ENCODE results near the gene USP47. TPM values are rescaled to one million over a fixed set of nuclear protein-coding genes. Genes with fewer than 3 reads are reported as not detected.

USP47 gene
- total and polyA plus RNA-seq, 2 of the 8 experiments (the other 6 are each of a cell fraction or from before 2014, with no cell fraction given): 4.2 to 21.3 TPM

DNA sequence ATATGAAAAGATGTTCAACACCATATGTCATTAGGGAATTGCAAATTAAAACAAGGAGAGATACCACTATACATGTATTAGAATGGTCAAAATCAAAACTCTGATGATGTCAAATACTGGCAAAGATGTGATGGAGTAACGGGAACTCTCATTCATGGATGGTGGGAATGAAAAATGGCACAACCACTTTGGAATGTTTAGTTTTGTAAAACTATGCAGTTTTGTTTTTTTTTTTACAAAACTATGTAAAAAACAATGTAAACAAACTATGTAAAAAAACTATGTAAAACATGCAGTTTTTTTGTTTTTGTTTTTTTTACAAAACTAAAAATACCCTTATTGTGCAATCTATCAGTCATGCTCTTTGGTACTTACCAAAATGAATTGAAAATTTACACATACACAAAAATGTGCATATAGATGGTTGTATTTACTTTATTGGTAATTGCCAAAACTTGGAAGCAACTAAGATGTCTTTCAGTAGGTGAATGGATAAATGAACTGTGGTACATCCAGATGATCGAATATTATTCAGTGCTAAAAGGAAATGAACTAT, 5.0 kb upstream of the USP47 start:
- no peaks in the 10 kb centered on the region for H3K36me3 ChIP-seq (ENCODE audit: control insufficient read depth in 2 of 4, insufficient read depth in 4 of 4, low read length in 3 of 4)
- no peak overlapping the region for H2BK120ac ChIP-seq (replicated peaks; ENCODE audit: low read depth, low read length)
- H3K4me1 ChIP-seq (replicated peaks in 1 of 4; ENCODE audit: control insufficient read depth in 3 of 4, insufficient read depth in 4 of 4, low read length in 3 of 4): no peaks in the 10 kb centered on the region; a peak in 1 of 7 replicates
- no peak overlapping the region for H3K4ac ChIP-seq (replicated peaks; ENCODE audit: insufficient read length, low read depth, low read length)
- H3K79me1 ChIP-seq (ENCODE audit: low read depth, low read length): no peaks in the 10 kb centered on the region
- H2BK20ac ChIP-seq (ENCODE audit: low read length): no peak overlapping the region
- no peaks in the 10 kb centered on the region for H3K27me3 ChIP-seq (replicated peaks in 1 of 4; ENCODE audit: control insufficient read depth in 3 of 4, extremely low read depth in 1 of 4, insufficient read depth in 3 of 4, low read length in 3 of 4)
- FAIRE-seq: no peak
- no peak overlapping the region for H2BK5ac ChIP-seq (ENCODE audit: low read depth, low read length)
- no peak overlapping the region for H3K14ac ChIP-seq (ENCODE audit: insufficient read length)
- no peak overlapping the region for H2BK15ac ChIP-seq (ENCODE audit: low read length)
- H3K79me2 ChIP-seq (ENCODE audit: control insufficient read depth in 1 of 2, insufficient read depth in 2 of 2, low read length in 2 of 2): no peaks in the 10 kb centered on the region
- no peaks in the 10 kb centered on the region for H4K20me1 ChIP-seq (replicated peaks in 1 of 2; ENCODE audit: control insufficient read depth in 1 of 2, insufficient read depth in 2 of 2, low read length in 2 of 2)
- H2BK12ac ChIP-seq (ENCODE audit: low read depth, low read length): no peak overlapping the region
- DNase-seq (ENCODE audit: low read depth in 1 of 2, low spot score in 2 of 2): no peak
- no peak overlapping the region for H4K5ac ChIP-seq (ENCODE audit: insufficient read length, low read depth, low read length)
- ChIA-PET CTCF (ENCODE audit: partially characterized antibody) (no interaction called here), POLR2A (ENCODE audit: partially characterized antibody) (no interaction called here)
- 89% methylated on average over 2 of the region's 2 CpGs; no CpG with 5 or more reads in 1 of the 2 experiments for WGBS, 2 experiments (ENCODE audit: extremely low coverage in 1 of 2, insufficient coverage in 1 of 2, insufficient read length in 1 of 2, insufficient replicate concordance in 2 of 2, low coverage in 1 of 2, low lambda C conversion rate in 2 of 2, missing lambda C conversion rate in 1 of 2)
- no peak overlapping the region for H3K23ac ChIP-seq (ENCODE audit: insufficient read length)
- H4K8ac ChIP-seq (ENCODE audit: extremely low read depth, insufficient read depth, low read length): no peak overlapping the region
- no peak overlapping the region for H4K91ac ChIP-seq (replicated peaks; ENCODE audit: insufficient read length, low read length)
- H3K4me3 ChIP-seq (ENCODE audit: extremely low read depth in 1 of 4, insufficient read depth in 2 of 4, low read depth in 3 of 4, low read length in 4 of 4): no peak overlapping the region
- no peak overlapping the region for H3K27ac ChIP-seq (ENCODE audit: low read depth, low read length)
- H3K56ac ChIP-seq (replicated peaks; ENCODE audit: insufficient read length, low read depth, low read length): no peak overlapping the region
- H3K18ac ChIP-seq (ENCODE audit: extremely low read depth, low read length): no peak overlapping the region
- H3K9ac ChIP-seq (replicated peaks in 1 of 4; ENCODE audit: extremely low read depth in 1 of 4, low read depth in 3 of 4, low read length in 3 of 4): no peak overlapping the region
- H3K9me3 ChIP-seq (ENCODE audit: insufficient read depth in 2 of 2, low read depth in 1 of 2, low read length in 1 of 2): no peaks in the 10 kb centered on the region
- peaks cover 2% of the 10 kb centered on the region; the same call in 1 of the 2 replicates for H3K23me2 ChIP-seq (ENCODE audit: low read depth, low read length)
- no peak overlapping the region for H3K4me2 ChIP-seq (ENCODE audit: insufficient read depth in 1 of 2, low read depth in 2 of 2, low read length in 2 of 2)
- H2AFZ ChIP-seq (ENCODE audit: low read length): no peak overlapping the region
- no peak overlapping the region for H2AK5ac ChIP-seq (ENCODE audit: low read depth, low read length)
- TF ChIP-seq TEAD4 (IDR thresholded peaks at IDR 0.05; ENCODE audit: low read depth, low read length): no peak
- TF ChIP-seq TAF7 (optimal IDR thresholded peaks at IDR 0.05; ENCODE audit: borderline replicate concordance, low read depth, low read length): no peak
- no peak for TF ChIP-seq USF2 (IDR thresholded peaks at IDR 0.05; ENCODE audit: low read length)
- TF ChIP-seq RAD21 (IDR thresholded peaks at IDR 0.05 in 1 of 2, conservative IDR thresholded peaks at IDR 0.05 in 1 of 2; ENCODE audit: low read depth in 2 of 2, low read length in 2 of 2): no peak
- TF ChIP-seq BCL11A (IDR thresholded peaks at IDR 0.05; ENCODE audit: low read depth in 2 of 2, low read length in 2 of 2): no peak
- TF ChIP-seq EP300 (IDR thresholded peaks at IDR 0.05; ENCODE audit: borderline replicate concordance in 1 of 2, low read depth in 2 of 2, low read length in 2 of 2): no peak
- TF ChIP-seq ZNF274 (IDR thresholded peaks at IDR 0.05; ENCODE audit: borderline replicate concordance, extremely low read depth, low read length): no peak
- no peak for TF ChIP-seq FOSL1 (IDR thresholded peaks at IDR 0.05; ENCODE audit: insufficient read depth, low read depth, low read length)
- no peak for TF ChIP-seq SIN3A (conservative IDR thresholded peaks at IDR 0.05 in 1 of 2, IDR thresholded peaks at IDR 0.05 in 1 of 2; ENCODE audit: low read depth in 1 of 2, low read length in 2 of 2)
- TF ChIP-seq KDM1A (IDR thresholded peaks at IDR 0.05; ENCODE audit: borderline replicate concordance, low read length): no peak
- no peak for TF ChIP-seq PHF8 (conservative IDR thresholded peaks at IDR 0.05; ENCODE audit: low read depth, low read length)
- no peak for TF ChIP-seq TBP (IDR thresholded peaks at IDR 0.05; ENCODE audit: low read depth, low read length)
